ENCODE results near the gene C9orf43. TPM values are rescaled to one million over a fixed set of nuclear protein-coding genes. Genes with fewer than 3 reads are reported as not detected.

The C9orf43 gene
- total and polyA plus RNA-seq, 2 donors (not counting 3 experiments of a cell fraction or from before 2014, with no cell fraction given): 0.25 to 0.66 TPM

- H4K20me1 ChIP-seq (replicated peaks; ENCODE audit: control insufficient read depth, extremely low read depth, insufficient read depth, low read length): no peaks in the 10 kb centered on the region
- H3K79me2 ChIP-seq (ENCODE audit: control insufficient read depth, insufficient read depth, low read length): no peaks in the 10 kb centered on the region
- H3K9me1 ChIP-seq (replicated peaks; ENCODE audit: control insufficient read depth, extremely low read depth, insufficient read depth, low read length): no peaks in the 10 kb centered on the region
- POLR2A ChIA-PET: interaction anchor here (0.5 kb wide), 1 partner anchor 84 kb away, joined by 6 read pairs; no protein-coding TSS in a partner anchor
- no peak overlapping the region for H3K9ac ChIP-seq (replicated peaks; ENCODE audit: extremely low read depth, insufficient read depth, low read length)
- no TSS peak for BruUV-seq (replicated peaks)
- no peak for DNase-seq (ENCODE audit: low read depth, low spot score)
- dilution Hi-C loops (cut with MboI; ENCODE audit: extremely low pct_ligation_motif_present, low sequenced_read_pairs) (no loop called here), intact Hi-C loops (cut with micrococcal nuclease) (loop anchor here (2.0 kb wide), 2 partner anchors 47 to 59 kb away; partner anchors contain the start of gene WDR31)
- no peaks in the 10 kb centered on the region for H3K27me3 ChIP-seq (ENCODE audit: control insufficient read depth in 2 of 2, insufficient read depth in 2 of 2, low read length in 2 of 2)
- no peak for FAIRE-seq
- no peak overlapping the region for H2AFZ ChIP-seq (ENCODE audit: low read depth, low read length)
- no peak overlapping the region for H3K27ac ChIP-seq (ENCODE audit: insufficient read depth, low read depth, low read length)
- CTCF ChIA-PET: interaction anchor here (1.0 to 2.0 kb wide), 2 partner anchors 125 to 258 kb away, joined by 3 to 9 read pairs; partner anchors contain the start of gene CDC26
- no peak for TF ChIP-seq EZH2 (IDR thresholded peaks at IDR 0.05; ENCODE audit: borderline replicate concordance, low read depth, low read length, severe bottlenecking)
- no peak for TF ChIP-seq MAX (IDR thresholded peaks at IDR 0.05; ENCODE audit: insufficient read depth, insufficient read length)
- TF ChIP-seq FOS (IDR thresholded peaks at IDR 0.05; ENCODE audit: borderline replicate concordance, insufficient read depth, low read length): no peak
- no peak for TF ChIP-seq POLR2AphosphoS5 (IDR thresholded peaks at IDR 0.05; ENCODE audit: insufficient read depth, low read depth, low read length)
- TF ChIP-seq JUN (IDR thresholded peaks at IDR 0.05; ENCODE audit: borderline replicate concordance, insufficient read depth, insufficient read length, low read depth): no peak
- no peak for TF ChIP-seq CTCF (IDR thresholded peaks at IDR 0.05; ENCODE audit: extremely low read depth in 1 of 2, insufficient read depth in 1 of 2, low read depth in 1 of 2, low read length in 2 of 2)
- no peak for TF ChIP-seq POLR2A (IDR thresholded peaks at IDR 0.05; ENCODE audit: low read depth, low read length)
- TF ChIP-seq MYC (IDR thresholded peaks at IDR 0.05; ENCODE audit: low read depth, low read length): no peak
- no peak for TF ChIP-seq GATA2 (IDR thresholded peaks at IDR 0.05; ENCODE audit: insufficient read depth, insufficient read length, low read depth, low read length)
- no peak overlapping the region for H3K4me2 ChIP-seq (ENCODE audit: insufficient read depth, low read length)
- no peaks in the 10 kb centered on the region for H3K9me3 ChIP-seq (replicated peaks; ENCODE audit: control insufficient read depth, insufficient read depth, low read length)
- no peak overlapping the region for H3K4me3 ChIP-seq (replicated peaks in 1 of 3; ENCODE audit: insufficient read depth in 1 of 3, low read depth in 1 of 3, low read length in 3 of 3)
- H3K36me3 ChIP-seq (ENCODE audit: control insufficient read depth in 2 of 2, extremely low read depth in 1 of 2, insufficient read depth in 2 of 2, low read length in 2 of 2): no peaks in the 10 kb centered on the region
- H3K4me1 ChIP-seq (ENCODE audit: control insufficient read depth, extremely low read depth, insufficient read depth, low read length): peaks cover 24% of the 10 kb centered on the region
These were observed 10.8 kb upstream of the C9orf43 start for GRCh38 chr9:113399646-113400200.
